Subcutaneous adipose tissue (tissue), 4 donors: ENCODE measurements around the gene CDH12. TPM values are rescaled to one million over a fixed set of nuclear protein-coding genes. Genes with fewer than 3 reads are reported as not detected.

Source experiments
- total RNA-seq, 4 donors: library from RNA; depleted of rRNA; stranded (reverse); fragments of >200 nt; gene quantifications; one replicate each; pipeline ENCODE4 v1.1.0, GENCODE V29; 2016
- TF ChIP-seq, protein P1 (sequence below): fragments of 450-650 bp; IDR thresholded peaks from one replicate; pipeline ENCODE4 v1.5.1; 2016; ENCODE audit warnings: low read depth, mild to moderate bottlenecking, control low read depth, antibody characterized with exemption, moderate library complexity

Gene CDH12
- total RNA-seq, 4 donors from 2014 or later: 0.17 to 0.44 TPM; not detected in 2

- TF ChIP-seq, protein P1, sequence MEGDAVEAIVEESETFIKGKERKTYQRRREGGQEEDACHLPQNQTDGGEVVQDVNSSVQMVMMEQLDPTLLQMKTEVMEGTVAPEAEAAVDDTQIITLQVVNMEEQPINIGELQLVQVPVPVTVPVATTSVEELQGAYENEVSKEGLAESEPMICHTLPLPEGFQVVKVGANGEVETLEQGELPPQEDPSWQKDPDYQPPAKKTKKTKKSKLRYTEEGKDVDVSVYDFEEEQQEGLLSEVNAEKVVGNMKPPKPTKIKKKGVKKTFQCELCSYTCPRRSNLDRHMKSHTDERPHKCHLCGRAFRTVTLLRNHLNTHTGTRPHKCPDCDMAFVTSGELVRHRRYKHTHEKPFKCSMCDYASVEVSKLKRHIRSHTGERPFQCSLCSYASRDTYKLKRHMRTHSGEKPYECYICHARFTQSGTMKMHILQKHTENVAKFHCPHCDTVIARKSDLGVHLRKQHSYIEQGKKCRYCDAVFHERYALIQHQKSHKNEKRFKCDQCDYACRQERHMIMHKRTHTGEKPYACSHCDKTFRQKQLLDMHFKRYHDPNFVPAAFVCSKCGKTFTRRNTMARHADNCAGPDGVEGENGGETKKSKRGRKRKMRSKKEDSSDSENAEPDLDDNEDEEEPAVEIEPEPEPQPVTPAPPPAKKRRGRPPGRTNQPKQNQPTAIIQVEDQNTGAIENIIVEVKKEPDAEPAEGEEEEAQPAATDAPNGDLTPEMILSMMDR: no peak
Observed at GRCh38 chr5:22590677-22591268, 262.4 kb downstream of the CDH12 start.

DNA sequence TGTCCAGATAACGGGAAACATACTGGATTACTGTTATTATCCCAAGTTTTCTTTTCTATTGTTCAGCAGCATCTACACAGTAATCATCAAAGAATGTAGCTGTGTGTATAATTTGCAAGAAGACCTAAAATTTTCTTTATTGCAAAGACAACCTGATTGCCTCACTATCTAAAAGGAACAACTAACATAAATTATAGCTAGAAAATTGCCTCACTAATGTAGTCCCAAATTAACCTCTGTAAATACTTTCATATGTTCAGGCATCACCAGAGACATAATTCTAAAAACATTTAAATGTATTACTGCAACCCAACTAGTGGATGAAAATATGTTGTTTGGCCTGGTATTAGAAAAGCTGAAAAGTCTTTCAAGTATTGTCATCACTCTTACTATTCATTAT lies 275.4 kb downstream of the CDH12 start:
- TF ChIP-seq, protein P1: no peak

GRCh38 chr5:22577006-22577405 lies 276.1 kb downstream of the CDH12 start:
- TF ChIP-seq, protein P1: no peak

DNA sequence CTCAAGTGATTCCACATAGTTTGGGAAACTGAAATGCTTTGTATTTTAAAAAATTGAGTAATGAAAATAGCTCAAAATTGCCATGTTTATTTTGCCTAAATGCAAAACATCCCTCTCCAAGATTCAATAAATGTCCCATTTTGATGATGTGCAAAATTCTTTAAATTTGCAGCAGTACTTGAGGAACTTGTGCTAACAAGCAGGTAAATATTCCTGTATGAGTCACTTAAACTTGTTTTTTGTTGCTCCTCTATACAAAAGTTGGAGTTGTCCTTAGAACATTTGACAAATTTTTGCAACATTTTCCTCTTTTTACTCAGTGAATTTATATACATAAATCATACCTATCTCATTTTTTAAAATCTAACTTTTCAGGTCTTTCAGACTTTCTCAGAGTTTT lies 280.2 kb downstream of the CDH12 start:
- TF ChIP-seq, protein P1: no peak

DNA sequence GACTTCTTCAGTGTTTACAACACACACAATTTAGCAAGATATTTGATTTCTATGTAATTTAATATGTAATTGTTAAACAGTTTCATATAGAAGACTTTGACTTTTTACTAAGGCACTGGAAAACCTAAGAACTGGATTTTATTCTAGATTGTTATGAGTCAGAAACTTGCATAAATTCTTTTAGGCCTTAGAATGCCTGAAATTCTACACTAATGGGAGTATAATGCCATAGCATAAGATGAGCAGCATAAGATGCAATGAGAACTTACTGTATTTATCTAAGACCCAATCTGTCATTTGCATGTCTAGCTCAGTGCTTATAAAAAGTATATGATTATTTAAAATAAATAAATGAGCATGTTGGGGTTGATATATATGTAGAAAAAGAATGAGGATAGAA lies 285.2 kb downstream of the CDH12 start:
- TF ChIP-seq, protein P1: no peak

- TF ChIP-seq, protein P1: no peak
Observed at GRCh38 chr5:22560147-22560546, 293.0 kb downstream of the CDH12 start.

DNA sequence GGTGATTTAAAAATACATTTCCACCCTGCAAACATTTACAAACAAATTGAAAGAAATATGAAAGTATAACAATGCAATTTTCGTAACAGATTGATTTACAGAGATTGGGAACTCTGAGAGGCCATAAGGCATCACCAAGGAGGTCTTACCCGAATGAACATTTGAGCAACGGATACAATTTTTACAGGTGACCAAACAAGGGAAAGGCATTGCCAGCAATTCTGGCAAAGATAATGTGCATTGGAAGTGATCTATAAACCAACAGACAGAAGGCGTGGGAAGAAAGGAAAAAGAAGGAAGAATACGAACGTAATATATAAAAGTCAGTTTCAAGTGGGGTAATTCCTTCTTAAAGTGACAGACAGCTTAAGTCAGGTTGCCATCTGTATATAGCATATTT lies 295.9 kb downstream of the CDH12 start:
- TF ChIP-seq, protein P1: no peak
